ENCODE data around the gene LIX1L.

LIX1L gene

DNA sequence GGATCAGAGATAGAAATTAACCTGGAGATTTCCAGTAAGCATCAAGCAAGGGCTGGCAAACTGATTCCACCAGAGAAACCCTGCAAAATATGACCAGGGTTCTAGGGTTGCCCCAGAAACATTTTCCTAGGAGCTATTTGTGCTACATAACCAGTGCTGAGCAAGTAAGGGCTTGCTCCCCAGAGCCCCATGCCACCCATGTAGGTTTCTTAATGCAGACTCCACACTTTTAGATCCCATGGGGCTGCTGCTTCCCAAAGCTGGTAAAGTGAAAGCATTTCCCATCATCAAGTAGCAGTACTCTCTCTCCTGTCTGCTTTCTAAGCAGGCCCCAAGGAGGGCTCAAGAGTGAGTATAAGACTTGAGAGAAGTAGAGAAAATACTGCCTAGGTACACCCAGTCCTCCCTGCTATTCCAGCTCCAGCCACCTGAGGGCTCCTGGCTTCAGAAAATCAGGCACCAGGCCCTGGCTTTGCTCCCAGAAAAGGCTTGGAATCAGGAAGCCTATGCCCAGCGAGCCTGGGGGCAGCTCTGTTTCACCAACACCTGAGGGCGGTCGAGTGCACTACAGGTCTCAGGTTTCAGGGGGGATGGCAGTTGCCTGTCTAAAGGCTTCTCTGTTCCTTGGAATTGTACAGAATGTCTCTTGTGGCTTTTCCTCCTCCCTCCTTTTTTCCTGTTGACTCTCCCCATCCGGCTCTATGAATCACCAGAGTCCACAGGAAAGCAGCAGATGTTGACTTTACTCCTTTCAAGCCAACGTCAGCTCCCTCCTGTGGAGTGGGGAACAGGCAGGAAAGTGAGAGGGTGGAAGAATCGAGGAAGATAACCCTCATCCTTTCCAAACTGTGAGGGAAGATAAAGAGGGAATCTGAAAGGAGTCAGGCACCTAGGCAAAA is 66.0 kb downstream of the LIX1L start:
- DNase-seq: peak; percentile 51

DNA sequence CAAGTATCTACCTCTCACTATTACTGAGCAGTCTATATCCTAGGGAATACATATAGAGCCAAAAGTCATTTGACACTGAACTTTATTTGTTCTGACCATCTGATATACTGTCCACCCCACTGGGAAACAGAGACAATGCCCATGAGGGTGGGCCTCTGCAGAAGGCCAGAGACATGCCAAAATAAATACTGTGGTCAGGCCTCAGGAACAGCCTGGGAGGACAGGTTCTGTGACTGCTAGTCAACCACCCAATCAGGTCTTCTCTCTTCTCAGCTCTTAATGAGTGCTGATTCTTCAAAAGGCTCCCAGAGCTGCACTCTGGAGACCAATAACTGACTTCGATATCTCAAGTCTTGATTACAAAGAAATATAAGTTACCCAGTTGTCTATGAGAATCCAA is 66.7 kb downstream of the LIX1L start:
- no peak for DNase-seq

DNA sequence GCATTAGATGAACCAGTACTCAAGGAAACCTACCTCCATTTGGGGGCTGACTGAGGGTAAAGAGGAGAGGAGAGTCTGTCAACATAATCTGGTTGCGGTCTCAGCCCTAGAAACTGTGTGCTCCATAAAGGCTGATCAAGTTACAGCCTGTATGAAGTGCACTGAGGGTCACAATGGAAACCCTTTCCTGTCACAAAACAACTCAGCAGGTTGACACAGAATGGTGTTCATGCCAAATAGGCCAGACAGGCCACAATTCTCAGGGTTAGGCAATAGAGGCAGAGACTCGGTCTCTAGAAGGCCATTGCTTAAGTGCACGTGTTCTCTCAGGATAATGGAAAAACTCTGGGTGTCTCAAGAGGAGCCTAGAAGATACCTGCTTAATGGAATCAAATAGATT is 68.1 kb downstream of the LIX1L start:
- DNase-seq: no peak

DNA sequence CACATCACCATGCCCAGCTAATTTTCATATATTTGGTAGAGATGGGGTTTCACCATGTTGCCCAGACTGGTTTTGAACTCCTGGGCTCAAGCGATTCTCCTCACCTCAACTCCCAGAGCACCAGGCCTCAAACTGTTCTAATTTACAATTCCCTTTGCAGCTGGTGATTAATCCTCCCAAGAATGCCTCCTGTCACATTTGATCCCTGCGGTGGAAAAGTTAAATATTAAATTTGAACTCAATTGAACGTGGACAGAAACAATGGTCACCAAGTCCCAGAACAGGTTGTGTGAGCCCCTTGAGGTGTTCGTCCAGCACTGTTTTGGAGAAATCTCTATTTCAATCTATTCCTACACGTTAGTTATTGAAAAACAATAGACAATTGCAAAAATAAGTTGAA is 70.2 kb downstream of the LIX1L start:
- no peak for DNase-seq

DNA sequence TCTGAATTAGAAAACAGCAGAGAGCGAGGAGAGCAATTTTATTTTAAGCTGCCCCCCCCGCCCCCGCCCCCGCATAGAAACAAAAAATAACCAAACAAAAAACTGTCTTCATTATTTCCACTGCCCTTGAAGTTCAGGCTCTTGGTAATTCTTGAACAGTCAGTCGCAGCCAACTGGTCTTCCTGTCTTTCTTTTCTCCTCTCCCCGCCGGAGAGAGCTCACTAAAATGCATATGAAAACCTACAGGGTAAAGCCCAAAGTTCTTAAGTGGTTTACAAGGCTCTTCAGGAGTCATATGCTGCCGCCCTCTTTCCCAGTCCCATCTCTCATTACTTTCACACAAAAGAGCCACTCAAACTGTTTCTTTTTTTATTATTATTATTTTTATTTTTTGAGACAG is 71.0 kb downstream of the LIX1L start:
- no peak for DNase-seq

DNA sequence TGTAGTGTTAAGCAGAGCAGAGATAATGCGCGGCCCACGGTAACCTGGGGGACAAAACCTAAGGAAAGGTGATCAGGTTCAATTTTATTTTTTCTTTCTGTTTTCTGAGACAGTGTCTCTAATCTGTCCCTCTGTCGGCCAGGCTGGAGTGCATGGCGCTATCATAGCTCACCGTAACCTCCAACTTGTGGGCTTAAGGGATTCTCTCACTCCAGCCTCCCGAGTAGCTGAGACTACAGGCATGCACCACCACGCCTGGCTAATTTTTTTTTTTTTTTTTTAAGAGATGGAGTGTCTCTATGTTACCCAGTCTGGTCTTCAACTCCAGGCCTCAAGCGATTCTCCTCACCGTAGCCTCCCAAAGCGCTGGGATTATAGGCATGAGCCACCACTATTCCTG is 71.4 kb downstream of the LIX1L start:
- DNase-seq: no peak

DNA sequence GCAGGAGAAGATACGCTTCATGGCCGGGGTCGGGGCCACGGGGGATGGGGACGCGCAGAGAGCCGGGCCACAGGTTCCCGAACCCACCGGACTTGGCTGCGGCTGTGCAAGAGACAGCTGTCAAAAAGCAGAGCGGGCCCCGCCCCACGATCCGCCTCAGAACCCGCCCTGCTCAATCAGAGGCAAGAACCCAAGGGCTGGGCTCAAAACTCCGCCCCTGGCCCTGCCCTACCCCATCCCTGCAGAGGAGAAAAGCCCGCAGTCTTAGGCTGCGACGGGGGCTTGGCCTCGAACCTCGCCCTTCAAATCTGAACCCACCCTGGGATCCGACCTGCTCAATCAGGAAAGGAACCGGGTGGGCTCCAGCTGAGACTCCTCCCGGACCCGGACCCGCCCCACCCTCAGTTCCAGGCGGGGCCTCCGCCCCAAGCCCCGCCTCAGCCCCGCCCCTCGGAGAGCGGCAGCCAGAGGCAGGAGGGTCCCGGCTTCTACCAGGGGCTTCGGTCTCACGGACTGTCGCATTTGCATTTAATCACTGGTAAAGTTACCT is 72.0 kb downstream of the LIX1L start, which contains the start of gene ANKRD35:
TSS of gene ANKRD35 (minus strand) at position 129 of the 550 bp plus-strand sequence. CDS start at position 21, 108 bp downstream.
- peak; percentile 90 for DNase-seq

DNA sequence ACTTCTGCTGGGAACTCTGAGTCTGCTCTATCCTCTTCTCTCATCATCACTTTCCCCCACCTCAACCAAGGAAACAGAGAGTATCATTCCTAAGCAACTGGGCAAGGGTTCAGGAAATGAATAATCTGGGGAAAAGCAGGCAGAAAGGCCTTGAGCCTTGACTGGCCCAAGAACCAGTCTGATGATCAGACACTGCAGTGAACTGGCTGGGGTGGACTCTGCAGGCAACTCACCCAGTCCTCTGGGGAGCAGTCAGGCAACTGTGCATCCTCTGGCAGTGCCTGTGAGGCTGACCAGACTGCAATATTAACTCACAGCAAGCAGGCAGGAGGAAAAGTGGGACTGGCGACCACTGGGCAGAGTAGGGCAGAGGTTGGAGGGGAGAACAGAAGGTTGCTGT is 73.1 kb downstream of the LIX1L start:
- no peak for DNase-seq
